ENCODE measurements around the gene TTN. TPM values are rescaled to one million over a fixed set of nuclear protein-coding genes. Genes with fewer than 3 reads are reported as not detected.

Gene TTN
- total RNA-seq, 1 experiment from 2014 or later = 0.24 TPM

DNA sequence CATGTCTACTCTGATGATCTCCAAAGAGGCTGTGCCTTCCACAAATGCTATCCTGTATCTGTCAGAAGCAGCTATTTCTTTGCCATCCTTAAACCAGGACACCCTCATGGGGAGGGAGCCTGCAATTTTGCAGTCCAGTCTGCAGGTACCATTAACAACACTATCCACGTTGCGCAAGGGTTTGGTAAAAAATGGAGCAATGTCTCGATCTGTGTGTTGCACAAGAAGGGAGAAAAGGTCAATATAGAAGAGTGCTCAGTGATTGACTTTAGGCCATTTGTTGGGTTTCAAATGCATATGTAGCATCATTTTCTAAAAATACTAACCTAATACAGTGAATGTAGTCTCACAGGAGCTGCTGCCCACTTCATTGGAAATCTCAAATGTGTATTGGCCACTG lies 74.3 kb downstream of the TTN start:
- Mint-ChIP-seq H3K4me3 (ENCODE audit: low read depth, unreplicated experiment) (no peak overlapping the region), H3K27me3 (ENCODE audit: unreplicated experiment) (peaks cover 95% of the 10 kb centered on the region), H3K36me3 (ENCODE audit: insufficient read depth, unreplicated experiment) (no peaks in the 10 kb centered on the region), H3K9me3 (ENCODE audit: low read depth, unreplicated experiment) (no peaks in the 10 kb centered on the region), H3K4me1 (ENCODE audit: low read depth, unreplicated experiment) (no peaks in the 10 kb centered on the region), H3K27ac (ENCODE audit: unreplicated experiment) (no peak overlapping the region)
- intact Hi-C loops (cut with micrococcal nuclease; ENCODE audit: unreplicated experiment) = no loop called here
- TF ChIP-seq, protein P1, sequence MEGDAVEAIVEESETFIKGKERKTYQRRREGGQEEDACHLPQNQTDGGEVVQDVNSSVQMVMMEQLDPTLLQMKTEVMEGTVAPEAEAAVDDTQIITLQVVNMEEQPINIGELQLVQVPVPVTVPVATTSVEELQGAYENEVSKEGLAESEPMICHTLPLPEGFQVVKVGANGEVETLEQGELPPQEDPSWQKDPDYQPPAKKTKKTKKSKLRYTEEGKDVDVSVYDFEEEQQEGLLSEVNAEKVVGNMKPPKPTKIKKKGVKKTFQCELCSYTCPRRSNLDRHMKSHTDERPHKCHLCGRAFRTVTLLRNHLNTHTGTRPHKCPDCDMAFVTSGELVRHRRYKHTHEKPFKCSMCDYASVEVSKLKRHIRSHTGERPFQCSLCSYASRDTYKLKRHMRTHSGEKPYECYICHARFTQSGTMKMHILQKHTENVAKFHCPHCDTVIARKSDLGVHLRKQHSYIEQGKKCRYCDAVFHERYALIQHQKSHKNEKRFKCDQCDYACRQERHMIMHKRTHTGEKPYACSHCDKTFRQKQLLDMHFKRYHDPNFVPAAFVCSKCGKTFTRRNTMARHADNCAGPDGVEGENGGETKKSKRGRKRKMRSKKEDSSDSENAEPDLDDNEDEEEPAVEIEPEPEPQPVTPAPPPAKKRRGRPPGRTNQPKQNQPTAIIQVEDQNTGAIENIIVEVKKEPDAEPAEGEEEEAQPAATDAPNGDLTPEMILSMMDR (IDR thresholded peaks at IDR 0.05; ENCODE audit: unreplicated experiment) = no peak
- BruUV-seq (replicated peaks) = no TSS peak
- DNase-seq = no peak
- CTCF ChIA-PET = no interaction called here

DNA sequence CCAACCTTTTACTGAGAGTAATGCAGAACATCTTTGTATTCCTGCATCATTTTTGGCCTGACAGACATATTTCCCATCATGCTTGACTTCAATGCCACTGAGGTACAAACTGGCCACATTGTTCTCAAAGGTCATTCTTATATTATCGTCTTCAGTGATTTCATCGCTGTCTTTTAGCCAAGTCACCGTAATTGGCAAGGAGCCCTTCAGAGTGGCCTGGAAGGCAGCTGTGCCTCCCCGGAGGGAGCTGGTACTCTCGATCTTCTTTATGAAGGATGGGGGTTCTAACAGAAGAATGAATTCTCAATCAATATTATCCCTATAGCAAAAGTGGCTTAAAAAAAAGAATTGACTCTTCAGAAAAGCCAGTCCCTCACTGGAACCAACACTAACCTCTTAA lies 75.9 kb downstream of the TTN start:
- no peaks in the 10 kb centered on the region for H3K9me3 Mint-ChIP-seq (ENCODE audit: low read depth, unreplicated experiment)
- H3K4me1 Mint-ChIP-seq (ENCODE audit: low read depth, unreplicated experiment) = no peaks in the 10 kb centered on the region
- H3K27me3 Mint-ChIP-seq (ENCODE audit: unreplicated experiment) = peaks cover 98% of the 10 kb centered on the region
- TF ChIP-seq, protein P1 (IDR thresholded peaks at IDR 0.05; ENCODE audit: unreplicated experiment) = no peak
- CTCF ChIA-PET = no interaction called here
- intact Hi-C loops (cut with micrococcal nuclease; ENCODE audit: unreplicated experiment) = no loop called here
- DNase-seq = no peak
- BruUV-seq (replicated peaks) = no TSS peak
- no peaks in the 10 kb centered on the region for H3K36me3 Mint-ChIP-seq (ENCODE audit: insufficient read depth, unreplicated experiment)
- no peak overlapping the region for H3K4me3 Mint-ChIP-seq (ENCODE audit: low read depth, unreplicated experiment)
- H3K27ac Mint-ChIP-seq (ENCODE audit: unreplicated experiment) = no peak overlapping the region

DNA sequence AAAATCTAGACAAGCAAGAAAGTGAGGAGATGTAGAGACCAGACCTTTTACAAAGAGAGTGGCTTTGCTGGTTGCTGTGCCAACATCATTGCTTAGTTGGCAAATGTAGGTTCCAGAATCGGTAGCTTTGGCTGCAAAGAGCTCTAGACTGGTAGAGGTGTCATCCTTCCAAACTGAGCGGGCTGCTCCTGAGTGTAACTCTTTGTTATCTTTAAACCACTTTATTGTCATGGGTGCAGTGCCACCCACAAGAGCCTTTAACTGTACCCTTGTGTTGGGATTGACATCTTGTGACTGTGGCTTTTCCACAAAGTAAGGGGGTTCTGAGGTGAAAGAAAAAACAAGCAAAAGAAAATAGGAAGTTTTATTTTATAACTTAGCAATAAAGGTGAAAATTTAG lies 77.2 kb downstream of the TTN start:
- Mint-ChIP-seq H3K27me3 (ENCODE audit: unreplicated experiment) (peaks cover 86% of the 10 kb centered on the region), H3K9me3 (ENCODE audit: low read depth, unreplicated experiment) (no peaks in the 10 kb centered on the region), H3K36me3 (ENCODE audit: insufficient read depth, unreplicated experiment) (no peaks in the 10 kb centered on the region), H3K27ac (ENCODE audit: unreplicated experiment) (no peak overlapping the region), H3K4me1 (ENCODE audit: low read depth, unreplicated experiment) (peaks cover under 1% of the 10 kb centered on the region), H3K4me3 (ENCODE audit: low read depth, unreplicated experiment) (no peak overlapping the region)
- TF ChIP-seq, protein P1 (IDR thresholded peaks at IDR 0.05; ENCODE audit: unreplicated experiment) = no peak
- no TSS peak for BruUV-seq (replicated peaks)
- intact Hi-C loops (cut with micrococcal nuclease; ENCODE audit: unreplicated experiment) = no loop called here
- DNase-seq = no peak
- CTCF ChIA-PET = interaction anchor here (0.8 kb wide), 1 partner anchor 29 kb away, joined by 3 read pairs; no protein-coding TSS in a partner anchor

DNA sequence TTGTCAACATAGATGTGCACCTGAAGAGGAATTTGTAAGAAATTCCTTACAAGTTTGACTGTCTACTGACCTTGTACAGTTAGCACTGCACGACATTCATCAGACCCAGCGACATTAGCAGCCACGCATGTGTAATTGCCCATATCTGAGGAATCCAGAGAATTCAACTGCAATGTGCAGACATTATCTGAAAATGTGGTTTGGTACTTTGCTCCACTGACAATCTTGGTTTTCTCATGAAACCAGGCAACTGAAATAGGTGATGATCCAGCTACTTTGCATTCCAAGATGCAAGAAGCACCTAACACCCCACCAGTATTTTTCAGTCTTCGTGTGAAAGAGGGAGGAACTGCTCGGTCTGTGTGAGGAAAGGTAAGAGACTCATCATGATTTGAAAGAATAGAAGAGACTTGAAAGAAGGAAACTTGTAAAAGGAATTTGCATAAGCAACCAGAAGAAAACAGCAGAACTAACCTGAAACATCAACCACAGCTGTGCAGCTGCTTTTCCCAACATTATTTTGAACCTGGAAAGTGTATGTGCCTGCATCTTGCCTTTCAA lies 83.4 kb downstream of the TTN start:
- no peaks in the 10 kb centered on the region for H3K36me3 Mint-ChIP-seq (ENCODE audit: insufficient read depth, unreplicated experiment)
- DNase-seq = no peak
- TF ChIP-seq, protein P1 (IDR thresholded peaks at IDR 0.05; ENCODE audit: unreplicated experiment) = no peak
- peaks cover 81% of the 10 kb centered on the region for H3K27me3 Mint-ChIP-seq (ENCODE audit: unreplicated experiment)
- CTCF ChIA-PET = no interaction called here
- BruUV-seq (replicated peaks) = no TSS peak
- H3K9me3 Mint-ChIP-seq (ENCODE audit: low read depth, unreplicated experiment) = no peaks in the 10 kb centered on the region
- no peak overlapping the region for H3K4me3 Mint-ChIP-seq (ENCODE audit: low read depth, unreplicated experiment)
- peaks cover 20% of the 10 kb centered on the region for H3K4me1 Mint-ChIP-seq (ENCODE audit: low read depth, unreplicated experiment)
- H3K27ac Mint-ChIP-seq (ENCODE audit: unreplicated experiment) = no peak overlapping the region
- intact Hi-C loops (cut with micrococcal nuclease; ENCODE audit: unreplicated experiment) = no loop called here

Measured in Calu3 (cell line).